Inferior parietal cortex (tissue), 1 donor: ENCODE data around the gene ST7.
A peak's percentile ranks its signal among the peaks of the same experiment; 100 is the strongest.

Experiments used
- DNase-seq: peaks from one replicate; pipeline ENCODE4 v3.0.0-alpha.2; 2016; ENCODE audit errors: extremely low spot score

ST7 gene

GRCh38 chr7:117154721-117155120 lies 201.4 kb downstream of the ST7 start:
- DNase-seq, result no peak

GRCh38 chr7:117155694-117156093 lies 202.4 kb downstream of the ST7 start:
- DNase-seq, result no peak

DNA sequence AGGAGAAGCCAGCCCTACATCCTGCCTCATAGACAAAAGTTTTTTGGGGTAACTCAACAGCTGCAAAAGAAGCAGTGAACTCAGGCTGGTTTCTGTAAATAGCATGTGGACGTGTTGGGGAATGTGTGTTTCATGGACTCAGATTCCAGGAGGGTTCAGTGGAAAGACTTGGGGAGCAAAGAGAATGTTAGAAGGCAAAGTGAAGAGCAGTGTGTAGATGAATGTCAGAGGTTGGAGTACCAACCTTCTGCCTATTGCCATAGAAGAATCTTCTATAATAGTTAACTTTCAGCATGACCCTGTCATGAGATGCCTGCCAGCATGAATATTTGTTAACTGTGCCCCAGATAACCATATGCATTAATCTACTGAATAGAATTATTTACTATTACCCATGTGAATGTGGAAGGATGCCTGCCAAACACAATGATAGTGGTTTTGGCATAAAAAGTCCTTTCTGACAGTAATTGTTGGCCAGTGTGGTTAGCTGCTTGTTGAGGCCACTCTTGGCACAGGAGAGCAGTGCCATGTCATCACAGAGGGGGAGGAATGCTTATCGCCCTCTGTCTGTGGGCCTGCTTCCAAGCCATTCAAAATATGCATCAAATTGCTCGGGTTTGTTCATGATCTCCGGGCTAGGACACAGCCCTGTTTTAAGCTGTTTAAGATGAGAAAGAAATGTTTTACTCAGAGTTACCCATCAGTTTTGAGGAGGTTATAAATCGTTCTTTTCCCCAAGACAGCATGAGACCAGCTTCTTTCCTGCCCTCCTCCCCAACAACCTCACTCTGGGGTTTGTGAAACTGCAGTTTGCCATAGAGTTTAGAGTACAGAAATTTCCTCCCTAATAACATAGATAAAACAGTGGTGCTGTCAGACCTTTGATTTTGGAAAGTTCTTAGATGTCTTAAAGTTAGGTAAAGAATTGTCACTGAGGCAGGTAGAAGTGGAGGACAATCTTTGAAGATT lies 204.2 kb downstream of the ST7 start:
- peak; percentile 82 for DNase-seq

- no peak for DNase-seq
Measured at GRCh38 chr7:117158941-117159697, 205.8 kb downstream of the ST7 start.

- DNase-seq, result no peak
Measured at GRCh38 chr7:117163101-117163500, 209.8 kb downstream of the ST7 start.

DNA sequence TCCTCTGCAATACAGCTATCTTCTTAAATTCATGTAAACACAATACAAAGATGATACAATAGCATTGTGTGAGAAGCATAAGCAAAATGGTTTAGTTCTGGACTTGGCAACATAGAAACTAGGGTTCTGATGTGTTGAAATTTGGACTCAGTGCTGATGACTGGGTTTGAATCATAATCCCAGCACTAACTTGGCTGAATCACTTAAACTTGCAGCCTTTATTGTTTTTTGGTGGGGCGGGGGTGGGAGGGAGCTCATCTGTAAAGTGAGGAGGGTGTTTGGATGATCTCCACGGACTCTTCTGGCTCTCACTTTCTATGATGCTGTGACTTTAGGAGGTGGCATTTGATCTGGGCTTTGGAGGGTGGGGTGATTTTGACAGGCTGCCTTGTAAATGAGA lies 211.3 kb downstream of the ST7 start:
- no peak for DNase-seq

GRCh38 chr7:117165656-117166055 lies 212.4 kb downstream of the ST7 start:
- DNase-seq, result no peak

- no peak for DNase-seq
Measured at GRCh38 chr7:117169907-117170306, 216.6 kb downstream of the ST7 start.

GRCh38 chr7:117171106-117171505 lies 217.8 kb downstream of the ST7 start:
- no peak for DNase-seq

DNA sequence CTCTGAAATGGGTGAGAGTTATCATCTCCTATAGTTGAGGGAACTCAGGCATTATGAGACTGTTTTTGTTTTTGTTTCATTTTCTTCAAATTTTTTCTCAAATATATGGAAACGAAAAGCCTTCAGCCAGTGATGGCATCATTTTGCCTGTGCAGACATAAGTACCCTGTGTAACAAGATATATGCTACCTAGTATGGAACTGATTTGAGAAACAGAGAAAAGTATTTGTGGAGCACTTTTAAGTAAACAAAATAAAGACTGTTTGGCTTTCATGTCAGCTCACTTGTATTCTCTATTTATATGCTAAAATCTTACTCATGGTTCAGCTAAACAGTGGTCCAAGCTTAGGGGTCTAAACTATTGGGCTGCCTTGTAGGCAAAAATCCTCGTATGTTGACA lies 219.0 kb downstream of the ST7 start:
- no peak for DNase-seq

DNA sequence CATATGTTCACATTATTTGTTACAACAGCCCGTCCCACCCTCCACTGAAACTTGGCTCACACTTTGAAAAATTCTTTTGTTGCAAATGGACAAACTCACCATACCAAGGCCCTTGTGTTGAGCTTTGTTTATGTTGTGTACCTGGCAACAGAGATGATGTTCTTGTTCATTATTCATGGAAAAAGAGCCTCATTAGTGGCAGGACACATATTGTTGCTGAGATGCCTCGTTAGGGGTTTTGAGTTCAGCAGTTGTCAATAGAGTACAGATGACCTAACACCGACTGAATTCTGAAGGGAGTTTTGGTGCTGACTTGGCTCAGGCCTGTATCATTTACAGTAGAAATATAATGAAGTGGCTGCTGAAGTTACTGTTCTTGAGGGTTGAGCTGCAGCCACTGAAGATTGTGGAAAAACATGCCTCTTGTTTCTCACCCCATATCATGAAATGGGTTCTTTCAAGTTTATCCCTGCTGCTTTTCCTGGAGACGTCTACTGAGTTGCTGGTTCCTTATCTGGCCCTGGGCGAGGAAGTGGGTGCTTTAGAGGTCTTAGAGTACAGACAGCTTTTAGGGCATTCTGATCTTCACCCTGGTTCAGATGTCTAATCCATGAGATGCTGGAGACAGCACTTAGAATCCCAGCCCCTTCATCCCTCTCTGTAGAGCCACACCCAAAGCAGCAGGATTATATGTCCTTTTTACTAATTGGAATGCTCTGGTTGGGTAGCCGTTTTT lies 219.9 kb downstream of the ST7 start:
- DNase-seq, result no peak

DNA sequence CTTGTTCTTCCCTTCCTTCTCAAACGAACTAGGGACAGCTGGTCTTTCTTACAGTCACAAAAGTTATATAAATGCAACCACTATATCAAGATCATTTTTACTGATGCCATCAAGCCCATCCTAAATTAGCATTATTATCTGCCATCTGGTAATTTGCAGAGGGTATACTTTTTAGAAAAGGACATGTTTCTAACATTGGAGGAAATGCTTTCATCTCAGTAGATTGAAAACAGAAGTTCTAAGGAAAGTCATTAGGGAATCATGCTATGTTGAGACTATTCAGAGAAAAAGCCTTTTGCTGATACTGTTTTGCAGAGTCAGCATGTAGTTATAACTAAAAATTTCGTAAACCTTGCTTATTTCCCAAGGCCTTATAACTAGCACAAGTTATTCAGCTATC lies 222.9 kb downstream of the ST7 start:
- no peak for DNase-seq

DNA sequence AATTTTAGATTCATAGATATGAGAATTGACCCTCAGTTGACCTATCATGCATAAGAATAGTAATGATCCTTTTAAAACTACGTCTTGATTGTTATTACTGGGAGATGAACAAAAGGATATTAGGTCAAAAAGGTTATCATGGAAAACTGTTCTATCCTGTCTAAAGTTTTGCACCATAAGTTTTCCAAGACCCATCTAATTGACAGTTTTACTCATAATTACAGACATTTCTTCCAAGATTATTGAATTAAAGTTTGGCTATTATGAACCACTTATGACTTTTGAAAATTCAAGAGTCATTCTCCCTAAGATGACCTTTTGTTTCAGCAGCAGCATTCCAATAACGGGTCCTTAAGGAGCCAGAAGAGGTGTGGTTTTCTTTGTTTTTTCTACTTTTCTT lies 225.3 kb downstream of the ST7 start:
- DNase-seq, result no peak

- no peak for DNase-seq
Measured at GRCh38 chr7:117179701-117180100, 226.4 kb downstream of the ST7 start.

DNA sequence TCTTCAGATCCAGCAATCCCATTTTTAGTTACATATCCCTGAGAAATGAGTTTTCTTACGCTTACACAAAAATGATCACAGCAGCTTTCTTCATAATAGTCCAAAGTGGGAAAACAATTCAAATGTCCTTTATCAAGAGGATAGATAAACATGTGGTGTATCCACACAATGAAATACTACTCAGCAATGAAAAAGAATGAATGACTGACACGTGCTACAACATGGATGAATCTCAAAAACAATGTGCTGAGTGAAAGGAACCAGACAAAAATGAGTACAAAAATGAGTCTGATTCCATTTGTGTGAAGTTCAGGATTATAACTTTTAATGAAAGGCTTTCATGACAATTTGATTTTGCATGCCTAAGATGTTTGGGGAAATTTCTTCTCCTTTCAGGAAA lies 230.4 kb downstream of the ST7 start:
- no peak for DNase-seq

- DNase-seq, result no peak
Measured at GRCh38 chr7:117184367-117184766, 231.1 kb downstream of the ST7 start.

GRCh38 chr7:117185124-117185523 lies 231.8 kb downstream of the ST7 start:
- DNase-seq, result no peak

GRCh38 chr7:117186218-117187010 lies 233.1 kb downstream of the ST7 start:
- DNase-seq, result no peak

DNA sequence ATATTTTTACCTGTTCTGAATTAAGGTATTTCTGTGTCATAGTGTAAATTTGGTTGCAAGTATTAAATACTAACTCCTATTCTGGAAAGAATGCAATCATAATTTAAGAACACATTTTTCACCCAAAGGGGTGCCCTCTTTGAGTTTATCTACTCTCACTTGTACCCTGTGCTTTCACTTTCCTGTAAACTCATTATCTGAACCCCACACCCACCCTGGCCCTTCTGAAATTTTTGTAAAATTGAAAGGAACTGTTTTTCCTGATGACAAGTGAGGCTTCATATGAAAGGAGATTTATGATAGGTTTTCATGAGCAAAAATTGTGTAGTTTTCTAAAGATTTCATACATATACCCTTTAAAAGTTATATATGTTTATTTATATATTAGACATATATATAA lies 235.1 kb downstream of the ST7 start:
- DNase-seq, result no peak

DNA sequence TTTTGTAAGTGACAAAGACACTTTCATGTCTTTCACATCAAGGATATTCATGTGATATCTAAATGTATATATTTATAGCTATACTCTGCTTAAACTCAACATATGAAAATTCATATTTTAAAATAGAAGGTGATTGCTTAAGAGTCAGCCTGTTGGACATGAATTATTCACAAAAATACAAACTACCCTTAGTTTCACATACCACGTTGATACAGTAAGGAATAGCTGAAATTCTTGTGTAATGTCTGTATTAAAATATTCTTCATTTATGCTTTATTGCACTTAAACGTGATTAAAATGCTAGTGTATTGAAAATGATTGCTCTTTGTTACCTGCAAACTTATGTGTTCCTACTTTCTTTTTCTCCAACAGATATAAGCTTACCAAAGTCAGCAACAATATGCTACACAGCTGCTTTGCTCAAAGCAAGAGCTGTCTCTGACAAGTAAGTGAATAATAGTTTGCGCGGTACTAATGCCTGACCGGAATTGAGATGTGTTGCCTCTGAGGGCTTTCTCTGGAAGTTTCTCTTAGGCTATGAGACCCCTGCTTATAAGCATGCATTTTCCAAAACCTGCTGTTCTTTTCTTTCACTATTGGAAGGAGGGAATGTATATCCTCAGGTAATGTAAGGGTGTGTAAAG lies 235.8 kb downstream of the ST7 start:
- DNase-seq, result no peak

DNA sequence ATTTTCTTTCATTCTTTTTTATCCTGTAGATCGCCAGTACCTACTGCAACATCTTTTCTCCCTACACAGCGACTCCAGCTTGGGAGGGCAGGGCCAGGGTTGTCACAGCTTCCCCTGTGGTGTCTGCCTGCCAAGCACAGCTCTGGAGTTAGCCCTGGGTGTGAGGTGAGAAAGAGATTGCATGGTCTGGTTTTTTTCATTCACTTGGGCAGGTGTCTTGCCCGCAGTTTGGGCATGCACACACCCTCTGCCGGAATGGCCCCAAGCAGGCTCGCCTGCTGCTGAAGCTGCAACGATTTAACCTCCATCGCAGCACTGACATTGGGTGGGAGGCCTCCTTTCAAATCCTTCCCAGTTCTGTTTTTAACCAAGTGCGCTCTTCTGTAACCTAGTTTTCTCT lies 236.8 kb downstream of the ST7 start:
- no peak for DNase-seq
